Measurements from ENCODE around the gene CHRNB4. TPM values are rescaled to one million over a fixed set of nuclear protein-coding genes. Genes with fewer than 3 reads are reported as not detected.
A peak's percentile ranks its signal among the peaks of the same experiment; 100 is the strongest.

CHRNB4 gene
- total RNA-seq, 4 donors from 2014 or later, result 0.19 TPM; not detected in 3

GRCh38 chr15:78634210-78635145 is 6.5 kb downstream of the CHRNB4 start:
- no peak overlapping the region for H3K4me3 ChIP-seq (ENCODE audit: low read depth, poor library complexity, severe bottlenecking)
- WGBS, 2 donors, result 89 to 90% methylated on average over 7 to 12 of the region's 12 CpGs
- TF ChIP-seq CTCF (IDR thresholded peaks at IDR 0.05) (no peak), POLR2A (IDR thresholded peaks at IDR 0.05) (no peak)
- peak in 1 of 2 donors; percentile 78 for DNase-seq (ENCODE audit: low spot score in 2 of 2)
- intact Hi-C loops (cut with DNase I; ENCODE audit: low total_unique reads), result no loop called here

- DNase-seq (ENCODE audit: low spot score in 2 of 2), result no peak
- no peak overlapping the region for H3K4me3 ChIP-seq (ENCODE audit: low read depth, poor library complexity, severe bottlenecking)
- WGBS, 2 donors, result 93 to 96% methylated on average over 2 of the region's 2 CpGs
- intact Hi-C loops (cut with DNase I; ENCODE audit: low total_unique reads), result no loop called here
- TF ChIP-seq POLR2A (IDR thresholded peaks at IDR 0.05) (no peak), CTCF (IDR thresholded peaks at IDR 0.05) (no peak)
Measured at GRCh38 chr15:78633348-78633747, 7.7 kb downstream of the CHRNB4 start.

GRCh38 chr15:78630886-78631633 is 9.9 kb downstream of the CHRNB4 start:
- TF ChIP-seq CTCF (IDR thresholded peaks at IDR 0.05) (no peak), POLR2A (IDR thresholded peaks at IDR 0.05) (no peak)
- intact Hi-C loops (cut with DNase I; ENCODE audit: low total_unique reads), result no loop called here

GRCh38 chr15:78629716-78630065 is 11.3 kb downstream of the CHRNB4 start:
- no peak for TF ChIP-seq CTCF (IDR thresholded peaks at IDR 0.05)
- no peak for TF ChIP-seq POLR2A (IDR thresholded peaks at IDR 0.05)
- 92 to 96% methylated on average over 12 of the region's 12 CpGs for WGBS, 2 donors
- intact Hi-C loops (cut with DNase I; ENCODE audit: low total_unique reads), result no loop called here
- H3K4me3 ChIP-seq (ENCODE audit: low read depth, poor library complexity, severe bottlenecking), result no peak overlapping the region
- DNase-seq (ENCODE audit: low spot score in 2 of 2), result peak in 1 of 2 donors; percentile 36

More at GRCh38 chr15:78630886-78631633, 9.9 kb downstream of the CHRNB4 start:
- WGBS, 2 donors, result 78 to 91% methylated on average over 9 of the region's 9 CpGs
- peak in 1 of 2 donors; percentile 52 for DNase-seq (ENCODE audit: low spot score in 2 of 2)
- H3K4me3 ChIP-seq (ENCODE audit: low read depth, poor library complexity, severe bottlenecking), result no peak overlapping the region

- TF ChIP-seq POLR2A (IDR thresholded peaks at IDR 0.05), result no peak
- WGBS, 2 donors, result 83 to 85% methylated on average over 29 of the region's 29 CpGs
- H3K4me3 ChIP-seq (ENCODE audit: low read depth, poor library complexity, severe bottlenecking), result no peak overlapping the region
- DNase-seq (ENCODE audit: low spot score in 2 of 2), result peak in 1 of 2 donors; percentile 76
- intact Hi-C loops (cut with DNase I; ENCODE audit: low total_unique reads), result no loop called here
Measured at GRCh38 chr15:78629031-78629715, 11.8 kb downstream of the CHRNB4 start.
